GM21619 (cell line): ENCODE data around the gene TBC1D12.
"Not testable (repeated sequence)": the region's sequence is repeated elsewhere in the genome, so short reads cannot be mapped to it uniquely, and the experiment has no call there.

Source experiments
- ATAC-seq: cut with Tn5 transposase; IDR thresholded peaks from one replicate; pipeline ENCODE4 v1.9.1; 2021; ENCODE audit not compliant: unreplicated experiment

The TBC1D12 gene

DNA sequence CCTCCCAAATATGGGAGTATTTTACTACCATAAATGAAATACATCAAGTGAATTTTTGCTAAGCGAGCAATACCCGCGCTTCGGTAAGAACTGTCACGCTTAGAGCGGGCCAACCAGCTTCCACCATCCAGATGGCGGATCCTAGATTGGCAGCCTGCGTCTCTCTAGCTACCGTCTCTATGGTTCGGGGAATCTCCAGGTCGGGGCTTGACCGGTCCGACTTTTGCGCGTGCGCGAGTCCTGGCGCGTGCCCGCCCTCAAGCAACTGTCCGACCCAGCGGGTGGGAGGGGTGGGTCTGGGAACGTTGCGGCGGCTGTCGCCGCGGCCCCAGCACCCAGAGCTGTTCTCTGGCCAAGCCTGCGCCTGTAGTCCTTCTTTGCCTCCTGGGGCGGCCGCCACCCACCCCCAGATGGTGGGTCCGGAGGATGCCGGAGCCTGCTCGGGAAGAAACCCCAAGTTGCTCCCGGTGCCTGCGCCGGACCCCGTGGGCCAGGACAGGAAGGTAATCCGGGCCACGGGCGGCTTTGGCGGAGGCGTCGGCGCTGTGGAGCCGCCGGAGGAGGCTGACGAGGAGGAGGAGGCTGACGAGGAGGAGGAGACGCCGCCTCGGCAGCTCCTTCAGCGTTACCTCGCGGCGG, at the start of gene TBC1D12:
TBC1D12 (plus strand) TSS at position 338 of the 639 bp plus-strand sequence; CDS start at position 411, 73 bp downstream.
- peak; percentile 74 for ATAC-seq

DNA sequence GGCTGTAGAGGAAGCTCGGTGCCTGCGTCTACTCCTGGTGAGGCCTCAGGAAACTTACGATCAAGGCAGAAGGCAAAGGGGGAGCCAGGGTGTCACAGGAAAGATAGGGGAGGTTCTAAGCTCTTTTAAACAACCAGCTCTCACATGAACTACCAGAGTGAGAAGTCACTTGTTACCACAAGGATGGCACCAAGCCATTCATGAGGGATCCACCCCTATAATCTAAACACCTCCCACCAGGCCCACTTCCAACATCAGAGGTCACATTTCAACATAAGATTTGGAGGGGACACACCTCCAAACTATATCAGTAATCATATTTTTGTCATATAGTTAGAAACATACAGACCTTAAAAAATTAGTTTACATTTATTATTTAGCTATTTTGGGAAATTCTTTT, 49.0 kb upstream of the TBC1D12 start:
- no peak for ATAC-seq

DNA sequence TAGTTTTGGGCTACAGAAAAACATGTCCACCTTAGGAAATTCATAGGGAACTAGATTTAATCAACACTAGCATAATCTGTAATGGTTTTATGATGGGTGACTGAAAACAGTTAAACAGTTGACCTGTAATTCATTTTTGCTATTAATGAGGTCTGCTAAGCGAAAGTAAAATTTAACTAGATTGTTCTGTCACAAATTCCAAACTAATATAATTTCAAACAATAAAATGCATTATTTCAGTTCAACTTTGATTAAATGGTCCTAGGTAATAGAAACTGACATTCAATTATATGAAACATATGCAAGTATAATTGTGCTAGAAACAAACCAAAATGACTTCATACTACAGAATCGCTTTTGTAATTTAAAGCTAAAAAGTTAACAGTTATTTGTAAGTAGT, 46.5 kb upstream of the TBC1D12 start:
- no peak for ATAC-seq

DNA sequence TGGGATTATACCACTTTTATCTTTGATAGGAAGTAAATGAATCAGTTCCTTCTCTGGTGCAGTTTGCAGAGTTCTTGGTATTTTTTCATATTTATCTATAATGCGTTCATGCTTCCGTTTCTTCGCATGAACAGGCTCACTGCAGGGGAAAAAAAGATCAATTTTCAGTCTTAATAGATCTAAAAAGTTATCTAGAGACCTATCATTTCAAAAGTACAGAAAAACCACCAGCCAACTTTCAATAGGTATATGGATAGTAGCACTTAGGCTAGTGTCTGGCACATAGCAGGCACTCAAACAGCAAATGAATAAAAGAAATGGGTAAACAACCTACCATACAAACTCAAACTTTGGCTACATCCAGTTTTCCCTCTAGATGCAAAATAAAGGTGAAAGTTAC, 45.1 kb upstream of the TBC1D12 start:
- no peak for ATAC-seq

DNA sequence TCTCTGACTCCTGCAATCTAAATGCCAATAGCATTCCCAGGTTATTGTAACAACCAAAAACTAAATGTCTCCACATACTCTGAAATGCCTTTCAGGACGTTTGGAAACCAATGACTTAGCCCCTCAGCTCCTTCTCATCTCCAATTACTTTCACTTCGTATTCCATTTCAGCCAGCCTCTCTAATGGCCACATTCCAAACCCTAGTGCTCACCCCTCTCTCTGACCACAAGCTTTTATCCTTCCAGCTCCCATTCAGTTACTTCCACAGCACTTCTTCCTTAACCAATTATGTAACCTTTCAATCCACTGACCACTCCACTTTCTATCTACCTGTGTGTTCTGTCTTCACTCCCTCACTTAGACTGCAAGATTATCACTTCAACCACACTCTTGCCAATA, 43.9 kb upstream of the TBC1D12 start:
- no peak for ATAC-seq

DNA sequence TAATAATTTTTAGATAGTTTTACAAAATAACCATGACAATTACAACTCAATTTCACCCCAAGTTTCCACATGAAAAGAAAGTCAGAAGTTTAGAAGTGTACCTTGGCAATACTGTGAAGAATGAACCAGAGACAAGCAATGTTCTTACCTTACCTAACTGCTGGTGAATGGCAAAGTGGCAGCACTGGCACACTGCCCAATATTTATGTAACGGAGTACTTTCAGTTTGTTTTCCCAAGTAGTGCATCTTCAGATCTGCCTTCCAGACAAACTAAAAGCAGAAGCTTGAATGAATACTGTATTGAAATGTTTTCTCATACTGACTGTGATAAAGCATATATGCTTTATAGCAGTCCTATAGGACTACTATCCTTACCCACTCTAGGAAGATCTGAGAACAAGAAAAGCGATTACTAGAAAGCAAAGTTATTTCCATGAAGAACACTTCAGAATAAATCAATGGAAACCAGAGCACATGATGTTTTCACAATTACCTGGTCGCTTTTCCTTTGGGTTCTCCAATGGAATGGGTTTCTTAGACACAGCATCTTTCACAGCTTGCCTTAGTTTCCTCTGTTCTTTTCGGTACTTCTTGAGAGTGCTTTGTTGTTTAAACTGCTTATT, 41.1 kb upstream of the TBC1D12 start:
- ATAC-seq = no peak

DNA sequence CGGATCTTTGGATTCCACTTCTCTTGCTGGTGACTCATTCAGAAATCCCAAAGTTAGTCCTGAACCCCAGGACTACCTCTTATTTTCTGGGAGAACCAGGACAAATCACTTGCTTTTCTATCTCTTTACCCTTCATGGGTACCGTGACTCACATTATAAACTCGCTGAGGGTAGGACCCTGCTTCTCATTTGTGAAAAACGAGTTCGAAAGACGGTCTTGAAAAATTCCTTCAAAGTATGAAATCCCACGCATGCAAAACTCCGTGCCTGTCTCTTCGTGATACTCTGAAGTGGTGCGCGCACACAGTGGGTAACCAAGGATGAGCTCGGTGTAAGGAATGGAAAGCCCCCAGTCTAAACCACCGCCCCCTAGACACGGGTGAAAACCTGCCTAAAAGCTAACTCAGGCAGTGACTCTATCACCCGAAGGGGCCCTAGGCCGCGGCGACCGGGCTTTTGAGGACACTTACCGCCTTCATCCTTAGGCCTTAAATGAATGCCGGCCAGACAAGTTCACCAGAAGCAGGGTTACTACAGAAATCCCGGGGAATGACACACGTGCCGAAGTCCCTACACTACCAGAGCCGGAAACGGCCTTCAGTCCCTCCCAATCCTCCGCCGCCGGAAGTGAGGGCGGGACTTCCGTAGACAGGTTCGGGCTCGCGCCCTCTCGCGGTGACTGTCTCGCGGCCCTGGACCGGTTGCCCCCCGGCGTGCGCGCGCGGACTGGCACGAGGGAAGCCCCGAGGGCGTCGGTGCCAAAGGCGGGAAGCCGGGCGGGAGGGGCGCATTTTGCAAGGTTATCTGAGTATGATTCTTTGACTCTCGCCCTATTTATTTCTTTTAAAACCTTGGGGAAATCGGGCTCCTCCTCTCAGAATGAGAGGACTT, 39.7 kb upstream of the TBC1D12 start, which contains the start of gene NOC3L:
NOC3L (minus strand) TSS at position 580 of the 891 bp plus-strand sequence; CDS start at position 479, 101 bp downstream.
- peak; percentile 100 for ATAC-seq

DNA sequence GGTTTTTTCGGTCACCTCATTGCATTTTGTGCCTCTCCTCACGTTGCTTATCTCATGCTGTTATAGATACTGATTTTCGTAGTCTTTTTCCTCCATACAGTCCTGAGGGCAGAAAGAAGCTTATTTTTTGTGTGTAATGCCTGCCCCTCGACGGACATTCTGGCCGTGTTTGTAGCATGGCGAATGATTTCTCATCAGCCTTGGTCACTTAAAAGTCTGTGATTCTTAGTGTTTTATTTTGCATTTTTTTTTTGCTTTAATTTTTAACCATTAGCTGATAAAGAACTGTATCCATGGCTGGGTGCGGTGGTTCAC, 39.1 kb upstream of the TBC1D12 start:
- ATAC-seq = no peak

DNA sequence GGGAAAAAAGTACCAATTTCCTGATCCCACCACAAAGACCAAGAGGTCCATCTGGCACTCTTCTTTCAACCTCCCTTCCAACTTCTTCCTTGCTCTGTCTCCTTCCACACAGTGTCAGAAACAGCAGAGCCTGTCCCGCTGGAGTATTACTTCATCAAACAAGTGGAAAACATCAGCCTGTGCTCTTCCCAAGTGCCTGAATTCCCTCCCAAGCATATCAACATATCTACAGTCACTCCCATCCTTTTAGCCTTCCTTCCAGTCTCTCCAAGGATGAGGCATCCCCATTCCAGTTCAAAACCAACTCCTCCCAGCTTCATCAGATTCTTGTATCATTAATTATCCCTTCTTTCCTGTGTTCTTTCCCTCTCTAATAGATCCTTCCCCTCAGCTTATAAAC, 37.9 kb upstream of the TBC1D12 start:
- ATAC-seq = no peak

DNA sequence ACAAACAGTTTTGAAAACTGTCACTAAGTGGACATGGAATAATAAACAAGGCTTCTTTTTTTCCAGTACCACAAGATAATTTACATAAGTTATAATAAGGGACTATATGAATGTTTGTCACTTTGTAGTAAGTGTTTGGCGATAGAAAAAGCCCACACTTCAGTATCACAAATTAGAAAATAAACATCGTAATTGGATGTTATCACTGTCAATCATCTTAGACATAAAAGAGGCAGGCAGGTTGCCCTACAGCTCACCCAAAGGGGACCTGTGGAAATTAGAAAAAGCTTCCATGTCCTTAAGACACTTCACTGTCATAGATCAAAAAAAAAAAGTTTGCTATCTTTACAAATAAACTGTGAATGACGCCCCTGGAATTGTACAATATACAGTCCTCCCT, 36.0 kb upstream of the TBC1D12 start:
- ATAC-seq = no peak

DNA sequence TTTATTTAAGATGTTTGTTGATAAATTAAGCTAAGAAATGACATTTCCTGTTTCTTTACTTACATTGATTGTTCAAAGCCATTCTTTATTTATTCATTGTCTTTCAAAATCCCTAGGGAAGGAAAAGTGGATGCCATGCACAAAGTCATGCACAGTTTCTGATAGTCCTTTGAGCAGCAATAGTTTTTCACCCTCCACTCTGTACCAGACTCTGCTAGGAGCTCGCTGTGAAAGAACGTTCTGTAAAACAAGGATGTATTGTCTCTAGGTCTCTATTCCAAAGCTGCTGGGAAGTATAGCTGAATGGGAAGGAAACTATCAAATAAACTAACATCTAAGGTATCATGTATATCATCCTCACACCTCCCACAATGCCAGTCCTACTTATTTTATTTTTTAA, 31.8 kb upstream of the TBC1D12 start:
- ATAC-seq = no peak

DNA sequence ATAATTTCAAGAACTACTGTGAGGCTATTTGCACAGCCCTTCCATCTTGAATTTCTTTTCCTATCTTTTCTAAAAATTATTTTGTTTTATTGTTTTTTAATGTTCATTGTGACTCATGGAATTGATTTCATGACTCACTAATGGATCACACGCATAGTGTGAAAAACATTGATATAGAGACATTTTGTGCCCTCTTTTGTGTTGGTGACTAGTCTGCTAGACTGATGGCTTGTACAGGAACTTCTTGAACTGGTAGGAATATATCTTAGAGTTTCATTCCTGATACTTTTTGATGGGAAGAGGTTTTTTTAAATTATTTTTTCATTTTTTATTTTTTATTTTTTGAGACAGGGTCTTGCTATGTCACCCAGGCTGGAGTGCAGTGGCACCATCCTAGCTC, 27.0 kb upstream of the TBC1D12 start:
- no peak for ATAC-seq

DNA sequence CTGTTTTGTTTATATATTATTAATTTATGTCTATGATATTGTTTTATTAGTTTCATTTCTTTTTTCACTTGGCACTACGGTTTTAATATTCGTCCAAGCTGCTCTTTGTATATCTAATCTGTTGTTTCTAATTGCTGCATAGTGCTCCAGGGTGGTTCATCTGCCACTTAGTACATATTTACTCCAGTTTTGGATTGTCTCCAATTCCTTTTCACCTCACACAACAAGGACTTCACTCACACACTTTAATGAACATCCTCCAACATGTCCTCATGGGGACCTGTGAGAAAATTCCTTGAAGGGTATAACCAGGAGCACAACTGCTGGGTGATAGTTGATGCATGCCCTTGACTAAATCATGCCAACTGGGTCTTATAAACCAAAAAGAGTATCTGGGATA, 25.5 kb upstream of the TBC1D12 start:
- no peak for ATAC-seq

DNA sequence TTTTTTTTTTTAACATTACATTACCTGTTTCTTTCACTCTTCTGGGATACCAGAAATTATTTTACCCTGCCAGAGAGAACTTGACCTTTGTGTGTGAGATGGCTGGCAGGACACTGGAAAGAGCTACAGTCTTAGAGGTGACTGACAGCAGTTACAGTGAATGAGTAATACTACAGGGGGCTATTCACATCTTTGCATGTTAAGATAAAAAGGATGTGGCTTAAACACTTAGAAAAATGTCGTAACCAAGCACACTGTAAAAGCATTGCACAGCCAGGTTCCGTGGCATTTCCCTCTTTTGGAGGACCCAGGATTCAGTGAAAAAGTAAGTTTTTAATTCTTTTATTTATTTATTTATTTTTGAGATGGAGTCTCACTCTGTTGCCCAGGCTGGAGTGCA, 18.8 kb upstream of the TBC1D12 start:
- ATAC-seq = no peak

DNA sequence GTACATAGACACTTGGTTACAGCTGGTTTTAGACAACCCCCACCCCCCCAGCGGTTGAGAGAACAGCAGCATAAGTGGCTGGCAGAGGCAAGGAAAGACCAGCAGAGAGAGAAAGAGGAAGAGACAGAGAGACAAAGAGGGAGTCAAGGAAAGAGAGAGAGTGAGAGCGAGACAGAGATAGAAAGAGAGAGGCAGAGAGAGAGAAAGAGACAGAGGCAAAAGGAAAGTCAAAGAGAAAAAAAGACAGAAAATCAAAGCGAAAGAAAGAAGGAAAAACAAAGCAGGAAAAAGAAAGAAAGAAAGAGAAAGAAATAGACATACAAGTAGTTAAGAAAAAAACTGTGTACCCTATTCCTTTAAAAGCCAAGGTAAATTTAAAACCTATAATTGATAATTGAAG, 16.6 kb upstream of the TBC1D12 start:
- not testable (repeated sequence) for ATAC-seq

DNA sequence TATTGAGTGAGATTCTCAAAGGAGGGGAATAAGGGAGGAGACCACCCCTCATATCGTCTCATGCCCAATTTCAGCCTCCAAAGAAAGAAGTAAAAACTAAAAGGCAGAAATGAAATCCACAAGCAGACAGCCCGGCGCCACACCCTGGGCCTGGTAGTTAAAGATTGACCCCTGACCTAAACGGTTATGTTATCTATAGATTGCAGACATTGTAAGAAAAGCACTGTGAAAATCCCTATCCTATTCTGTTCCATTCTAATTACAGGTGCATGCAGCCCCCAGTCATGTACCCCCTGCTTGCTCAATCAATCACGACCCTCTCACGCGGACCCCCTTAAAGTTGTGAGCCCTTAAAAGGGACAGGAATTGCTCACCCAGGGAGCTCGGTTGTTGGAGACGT, 10.2 kb upstream of the TBC1D12 start:
- ATAC-seq = not testable (repeated sequence)

DNA sequence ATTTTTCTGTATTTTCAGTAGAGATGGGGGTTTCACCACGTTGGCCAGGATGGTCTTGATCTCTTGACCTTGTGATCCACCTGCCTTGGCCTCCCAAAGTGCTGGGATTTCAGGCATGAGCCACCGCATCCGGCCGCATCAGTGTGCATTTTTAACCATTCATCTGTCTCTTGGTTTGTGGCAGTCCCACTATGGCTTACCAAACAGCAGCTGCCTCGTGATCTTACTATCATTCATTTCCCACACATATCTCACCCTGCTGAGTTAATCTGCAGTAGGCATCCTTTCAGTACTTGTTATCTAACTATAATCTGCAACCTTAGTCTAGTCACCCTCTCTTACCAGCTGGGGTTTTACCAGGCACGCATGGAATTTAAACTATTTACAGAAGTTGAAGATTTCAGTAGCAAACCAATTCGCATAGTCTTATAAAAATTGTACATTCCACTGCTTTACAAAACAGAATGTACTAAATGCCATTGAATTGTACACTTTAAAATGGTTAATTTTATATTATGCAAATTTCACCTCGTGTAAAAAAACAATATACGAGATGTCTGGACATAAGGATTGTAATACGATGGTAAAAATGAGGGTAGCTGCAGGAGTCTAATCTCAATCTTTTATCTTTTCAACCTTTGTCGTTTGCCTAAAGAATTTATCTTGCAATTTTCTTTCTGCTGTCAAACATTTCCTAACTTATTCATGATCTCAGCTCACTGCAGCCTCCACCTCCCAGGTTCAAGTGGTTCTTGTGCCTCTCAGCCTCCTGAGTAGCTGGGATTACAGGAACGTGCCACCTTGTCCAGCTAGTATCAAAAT, 4.6 kb upstream of the TBC1D12 start:
- ATAC-seq = no peak

DNA sequence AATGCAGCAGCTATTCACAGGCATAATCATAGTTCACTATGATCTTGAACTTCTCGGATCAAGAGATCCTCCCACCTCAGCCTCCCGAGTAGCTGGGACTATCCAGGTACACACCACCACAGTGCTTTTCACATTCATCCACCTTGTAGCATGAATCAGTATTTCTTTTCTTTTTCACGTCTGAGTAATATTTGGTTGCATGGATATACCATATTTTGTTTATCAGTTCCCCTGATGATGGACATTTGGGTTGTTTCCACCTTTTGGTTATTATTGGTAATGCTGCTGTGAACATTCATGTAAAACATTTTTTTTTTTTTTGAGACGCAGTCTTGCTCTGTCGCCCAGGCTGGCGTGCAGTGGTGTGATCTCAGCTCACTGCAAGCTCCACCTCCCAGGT, 3.6 kb upstream of the TBC1D12 start:
- ATAC-seq = no peak

DNA sequence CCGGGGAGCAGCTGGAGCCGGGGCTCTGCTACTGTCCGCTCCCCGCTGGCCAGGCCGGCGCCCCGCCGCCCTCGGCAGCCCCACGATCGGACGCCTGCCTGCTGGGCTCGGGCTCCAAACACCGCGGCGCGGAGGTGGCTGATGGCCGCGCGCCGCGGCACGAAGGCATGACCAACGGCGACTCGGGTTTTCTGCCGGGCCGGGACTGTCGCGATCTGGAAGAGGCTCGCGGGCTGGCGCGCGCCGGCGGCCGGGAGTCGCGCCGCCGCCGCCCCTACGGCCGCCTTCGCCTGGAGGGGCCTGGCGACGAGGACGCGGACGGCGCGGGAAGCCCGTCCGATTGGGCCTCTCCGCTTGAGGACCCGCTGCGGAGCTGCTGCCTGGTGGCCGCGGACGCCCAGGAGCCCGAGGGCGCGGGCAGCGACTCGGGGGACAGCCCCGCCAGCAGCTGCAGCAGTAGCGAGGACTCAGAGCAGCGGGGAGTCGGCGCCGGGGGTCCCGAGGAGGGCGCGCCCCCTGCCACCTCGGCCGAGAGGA, 570 bp downstream of the TBC1D12 start:
- ATAC-seq = peak; percentile 25

DNA sequence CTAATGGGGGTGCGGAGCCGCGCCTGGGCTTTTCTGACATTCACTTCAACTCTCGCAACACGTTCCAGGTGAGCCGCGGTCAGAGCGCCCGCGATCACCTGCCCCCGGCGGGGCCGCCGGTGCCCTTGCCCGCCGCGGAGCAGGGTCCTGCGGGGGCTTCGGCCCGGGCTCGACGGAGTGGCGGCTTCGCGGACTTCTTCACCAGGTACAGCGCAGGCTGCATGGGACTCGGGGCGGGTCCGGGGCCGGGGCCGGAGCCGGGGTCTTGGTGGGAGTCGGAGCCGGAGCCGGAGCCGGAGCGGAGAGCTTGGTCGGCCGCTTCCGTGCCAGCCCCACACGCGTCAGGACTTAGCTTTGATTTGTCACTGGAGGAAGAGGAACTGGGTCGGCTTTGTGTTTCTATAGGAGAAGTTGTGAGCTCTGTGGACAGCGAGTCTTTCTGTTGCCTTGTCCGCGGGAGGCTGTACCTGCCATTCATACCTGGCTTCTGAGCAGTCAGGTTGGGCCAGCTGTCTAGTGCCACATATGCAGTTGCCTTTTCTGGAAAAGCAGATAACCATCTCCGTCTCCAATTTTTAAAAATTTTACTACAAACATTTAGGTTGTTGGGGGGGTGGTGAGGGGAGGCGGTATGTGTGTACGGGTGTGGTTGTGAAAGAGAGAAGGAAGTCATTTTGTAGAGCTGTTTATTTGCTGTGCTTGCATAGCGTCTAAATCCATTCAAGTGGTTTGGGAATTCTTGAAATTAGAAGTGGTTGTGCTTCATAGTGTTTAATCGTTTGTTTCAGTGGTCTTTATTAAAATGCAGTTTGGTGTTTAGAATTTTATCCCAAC, 1.3 kb downstream of the TBC1D12 start:
- peak; percentile 59 for ATAC-seq
